ENCODE results near the gene SWAP70. TPM values are rescaled to one million over a fixed set of nuclear protein-coding genes. Genes with fewer than 3 reads are reported as not detected.

SWAP70 gene
- total and polyA plus RNA-seq, 2 of the 13 experiments (the other 11 are each of a cell fraction or from before 2014, with no cell fraction given): 4.6 to 8.7 TPM

DNA sequence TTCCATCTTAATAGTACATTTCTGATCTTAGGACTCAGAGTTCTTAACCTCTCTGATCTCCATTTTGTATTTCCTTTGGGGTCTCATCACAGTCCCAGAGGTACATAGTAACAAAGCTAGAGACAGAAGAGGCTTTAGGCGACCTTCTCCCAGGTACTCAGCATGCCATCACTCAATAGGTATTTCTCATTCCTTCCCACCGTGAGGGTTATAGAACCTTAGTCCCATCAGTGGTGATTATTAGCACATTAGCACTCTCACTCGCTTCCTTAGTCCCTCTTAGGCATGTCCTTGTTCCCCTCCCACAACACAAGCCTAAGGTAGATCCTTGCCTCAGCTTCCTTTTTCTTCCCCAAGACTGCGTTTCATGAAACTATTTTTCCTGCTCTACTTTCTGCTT is 14.7 kb downstream of the SWAP70 start:
- Histone ChIP-seq H3K9me3 (ENCODE audit: low read length) (no peaks in the 10 kb centered on the region), H3K4me1 (ENCODE audit: insufficient read depth, low read length) (peaks cover 17% of the 10 kb centered on the region), H3K4me2 (ENCODE audit: low read depth, low read length) (no peak overlapping the region), H3K9ac (ENCODE audit: insufficient read depth, low read depth, low read length) (no peak overlapping the region), H3K27me3 (ENCODE audit: control insufficient read depth in 1 of 2, insufficient read depth in 2 of 2, low read length in 2 of 2) (no peaks in the 10 kb centered on the region), H3K4me3 (replicated peaks in 1 of 3; ENCODE audit: insufficient read depth in 1 of 3, low read depth in 2 of 3, low read length in 3 of 3) (no peak overlapping the region), H4K20me1 (ENCODE audit: insufficient read depth, low read length) (no peaks in the 10 kb centered on the region), H3K36me3 (replicated peaks in 1 of 2; ENCODE audit: control insufficient read depth in 1 of 2, insufficient read depth in 2 of 2, low read length in 2 of 2) (no peaks in the 10 kb centered on the region), H2AFZ (ENCODE audit: low read length) (no peak overlapping the region), H3K27ac (ENCODE audit: extremely low read length, insufficient read depth, low read length) (no peak overlapping the region), H3K79me2 (ENCODE audit: insufficient read depth, low read length) (peaks cover 10% of the 10 kb centered on the region)
- DNase-seq (ENCODE audit: low spot score): no peak
- in situ Hi-C loops (cut with HindIII; ENCODE audit: extremely low pct_ligation_motif_present, low pct_unique_long_range_greater_than_20kb): no loop called here
- WGBS (ENCODE audit: low lambda C conversion rate): over 99% methylated on average over 4 of the region's 4 CpGs
- BruUV-seq (replicated peaks): no TSS peak
- TF ChIP-seq ZNF564 (CRISPR knock-in tag; IDR thresholded peaks at IDR 0.05): no peak
- TF ChIP-seq, protein P1, sequence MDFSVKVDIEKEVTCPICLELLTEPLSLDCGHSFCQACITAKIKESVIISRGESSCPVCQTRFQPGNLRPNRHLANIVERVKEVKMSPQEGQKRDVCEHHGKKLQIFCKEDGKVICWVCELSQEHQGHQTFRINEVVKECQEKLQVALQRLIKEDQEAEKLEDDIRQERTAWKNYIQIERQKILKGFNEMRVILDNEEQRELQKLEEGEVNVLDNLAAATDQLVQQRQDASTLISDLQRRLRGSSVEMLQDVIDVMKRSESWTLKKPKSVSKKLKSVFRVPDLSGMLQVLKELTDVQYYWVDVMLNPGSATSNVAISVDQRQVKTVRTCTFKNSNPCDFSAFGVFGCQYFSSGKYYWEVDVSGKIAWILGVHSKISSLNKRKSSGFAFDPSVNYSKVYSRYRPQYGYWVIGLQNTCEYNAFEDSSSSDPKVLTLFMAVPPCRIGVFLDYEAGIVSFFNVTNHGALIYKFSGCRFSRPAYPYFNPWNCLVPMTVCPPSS (IDR thresholded peaks at IDR 0.05): no peak
- TF ChIP-seq, protein P2, sequence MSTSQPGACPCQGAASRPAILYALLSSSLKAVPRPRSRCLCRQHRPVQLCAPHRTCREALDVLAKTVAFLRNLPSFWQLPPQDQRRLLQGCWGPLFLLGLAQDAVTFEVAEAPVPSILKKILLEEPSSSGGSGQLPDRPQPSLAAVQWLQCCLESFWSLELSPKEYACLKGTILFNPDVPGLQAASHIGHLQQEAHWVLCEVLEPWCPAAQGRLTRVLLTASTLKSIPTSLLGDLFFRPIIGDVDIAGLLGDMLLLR (CRISPR knock-in tag; IDR thresholded peaks at IDR 0.05): no peak
- no peak for TF ChIP-seq ZNF605 (CRISPR knock-in tag; IDR thresholded peaks at IDR 0.05)
- no peak for TF ChIP-seq JUND (CRISPR knock-in tag; IDR thresholded peaks at IDR 0.05)
- TF ChIP-seq, protein P3, sequence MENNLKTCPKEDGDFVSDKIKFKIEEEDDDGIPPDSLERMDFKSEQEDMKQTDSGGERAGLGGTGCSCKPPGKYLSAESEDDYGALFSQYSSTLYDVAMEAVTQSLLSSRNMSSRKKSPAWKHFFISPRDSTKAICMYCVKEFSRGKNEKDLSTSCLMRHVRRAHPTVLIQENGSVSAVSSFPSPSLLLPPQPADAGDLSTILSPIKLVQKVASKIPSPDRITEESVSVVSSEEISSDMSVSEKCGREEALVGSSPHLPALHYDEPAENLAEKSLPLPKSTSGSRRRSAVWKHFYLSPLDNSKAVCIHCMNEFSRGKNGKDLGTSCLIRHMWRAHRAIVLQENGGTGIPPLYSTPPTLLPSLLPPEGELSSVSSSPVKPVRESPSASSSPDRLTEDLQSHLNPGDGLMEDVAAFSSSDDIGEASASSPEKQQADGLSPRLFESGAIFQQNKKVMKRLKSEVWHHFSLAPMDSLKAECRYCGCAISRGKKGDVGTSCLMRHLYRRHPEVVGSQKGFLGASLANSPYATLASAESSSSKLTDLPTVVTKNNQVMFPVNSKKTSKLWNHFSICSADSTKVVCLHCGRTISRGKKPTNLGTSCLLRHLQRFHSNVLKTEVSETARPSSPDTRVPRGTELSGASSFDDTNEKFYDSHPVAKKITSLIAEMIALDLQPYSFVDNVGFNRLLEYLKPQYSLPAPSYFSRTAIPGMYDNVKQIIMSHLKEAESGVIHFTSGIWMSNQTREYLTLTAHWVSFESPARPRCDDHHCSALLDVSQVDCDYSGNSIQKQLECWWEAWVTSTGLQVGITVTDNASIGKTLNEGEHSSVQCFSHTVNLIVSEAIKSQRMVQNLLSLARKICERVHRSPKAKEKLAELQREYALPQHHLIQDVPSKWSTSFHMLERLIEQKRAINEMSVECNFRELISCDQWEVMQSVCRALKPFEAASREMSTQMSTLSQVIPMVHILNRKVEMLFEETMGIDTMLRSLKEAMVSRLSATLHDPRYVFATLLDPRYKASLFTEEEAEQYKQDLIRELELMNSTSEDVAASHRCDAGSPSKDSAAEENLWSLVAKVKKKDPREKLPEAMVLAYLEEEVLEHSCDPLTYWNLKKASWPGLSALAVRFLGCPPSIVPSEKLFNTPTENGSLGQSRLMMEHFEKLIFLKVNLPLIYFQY (CRISPR knock-in tag; IDR thresholded peaks at IDR 0.05; ENCODE audit: borderline replicate concordance): no peak
- TF ChIP-seq ZNF652 (CRISPR knock-in tag; IDR thresholded peaks at IDR 0.05; ENCODE audit: borderline replicate concordance, low read depth): no peak
- CTCF ChIA-PET (ENCODE audit: low intra/inter-chr PET ratio, low total read pairs): no interaction called here
- POLR2A ChIA-PET: no interaction called here
- intact Hi-C loops (cut with micrococcal nuclease; ENCODE audit: unreplicated experiment): no loop called here
- no peak for FAIRE-seq
- no peak for ATAC-seq
